ENCODE results near the gene URB2.

Gene URB2

GRCh38 chr1:229643996-229644745 is 18.1 kb downstream of the URB2 start:
- DNase-seq (ENCODE audit: extremely low read depth in 1 of 2, low read depth in 1 of 2): no peak

- DNase-seq (ENCODE audit: extremely low read depth in 1 of 2, low read depth in 1 of 2): no peak
These were observed 19.4 kb downstream of the URB2 start for GRCh38 chr1:229645324-229645993.

- no peak for DNase-seq (ENCODE audit: extremely low read depth in 1 of 2, low read depth in 1 of 2)
These were observed 22.4 kb downstream of the URB2 start for GRCh38 chr1:229648406-229648805.

GRCh38 chr1:229650045-229650444 is 24.0 kb downstream of the URB2 start:
- no peak for DNase-seq (ENCODE audit: extremely low read depth in 1 of 2, low read depth in 1 of 2)

- DNase-seq (ENCODE audit: extremely low read depth in 1 of 2, low read depth in 1 of 2): no peak
These were observed 25.5 kb downstream of the URB2 start for GRCh38 chr1:229651546-229651945.

GRCh38 chr1:229653420-229653819 is 27.4 kb downstream of the URB2 start:
- DNase-seq (ENCODE audit: extremely low read depth in 1 of 2, low read depth in 1 of 2): no peak

- no peak for DNase-seq (ENCODE audit: extremely low read depth in 1 of 2, low read depth in 1 of 2)
These were observed 29.7 kb downstream of the URB2 start for GRCh38 chr1:229655781-229656180.

GRCh38 chr1:229657993-229658755 is 32.1 kb downstream of the URB2 start:
- no peak for DNase-seq (ENCODE audit: extremely low read depth in 1 of 2, low read depth in 1 of 2)

- peak; percentile 33 to 56 for DNase-seq (ENCODE audit: extremely low read depth in 1 of 2, low read depth in 1 of 2)
These were observed 35.2 kb downstream of the URB2 start for GRCh38 chr1:229661022-229661877.

- DNase-seq (ENCODE audit: extremely low read depth in 1 of 2, low read depth in 1 of 2): no peak
These were observed 35.9 kb downstream of the URB2 start for GRCh38 chr1:229661897-229662296.

- DNase-seq (ENCODE audit: extremely low read depth in 1 of 2, low read depth in 1 of 2): peak; percentile 38 to 59
These were observed 38.2 kb downstream of the URB2 start for GRCh38 chr1:229664133-229664689.

- DNase-seq (ENCODE audit: extremely low read depth in 1 of 2, low read depth in 1 of 2): no peak
These were observed 40.0 kb downstream of the URB2 start for GRCh38 chr1:229665912-229666558.

GRCh38 chr1:229666585-229666984 is 40.5 kb downstream of the URB2 start:
- DNase-seq (ENCODE audit: extremely low read depth in 1 of 2, low read depth in 1 of 2): no peak

- DNase-seq (ENCODE audit: extremely low read depth in 1 of 2, low read depth in 1 of 2): no peak
These were observed 43.3 kb downstream of the URB2 start for GRCh38 chr1:229669333-229669732.

GRCh38 chr1:229671310-229671709 is 45.3 kb downstream of the URB2 start:
- no peak for DNase-seq (ENCODE audit: extremely low read depth in 1 of 2, low read depth in 1 of 2)

GRCh38 chr1:229672246-229672645 is 46.2 kb downstream of the URB2 start:
- no peak for DNase-seq (ENCODE audit: extremely low read depth in 1 of 2, low read depth in 1 of 2)

GRCh38 chr1:229674042-229674441 is 48.0 kb downstream of the URB2 start:
- DNase-seq (ENCODE audit: extremely low read depth in 1 of 2, low read depth in 1 of 2): no peak

- DNase-seq (ENCODE audit: extremely low read depth in 1 of 2, low read depth in 1 of 2): no peak
These were observed 49.3 kb downstream of the URB2 start for GRCh38 chr1:229675396-229675795.

- no peak for DNase-seq (ENCODE audit: extremely low read depth in 1 of 2, low read depth in 1 of 2)
These were observed 59.1 kb downstream of the URB2 start for GRCh38 chr1:229685149-229685548.

- DNase-seq (ENCODE audit: extremely low read depth in 1 of 2, low read depth in 1 of 2): no peak
These were observed 63.2 kb downstream of the URB2 start for GRCh38 chr1:229689273-229689672.

All from activated CD8-positive, alpha-beta memory T cell treated with anti-CD3 and anti-CD28 coated beads for 1 hour (primary cell).